HFFc6 (cell line): ENCODE measurements around the gene KCNIP4. TPM values are rescaled to one million over a fixed set of nuclear protein-coding genes. Genes with fewer than 3 reads are reported as not detected.

Experiments
- DNase-seq: peaks from one replicate; pipeline ENCODE4 v3.0.0-alpha.2; 2018
- H3K27ac Mint-ChIP-seq: 2 replicates; pipeline ENCODE4 v1.8.0; 2020; ENCODE audit warnings: mild to moderate bottlenecking, mixed read lengths
- H3K27me3 Mint-ChIP-seq: 2 replicates; pipeline ENCODE4 v1.8.0; 2021; ENCODE audit warnings: mild to moderate bottlenecking, moderate library complexity, mixed read lengths; ENCODE audit not compliant: insufficient read depth
- H3K36me3 Mint-ChIP-seq: 2 replicates; pipeline ENCODE4 v1.8.0; 2021; ENCODE audit warnings: low read depth, mixed read lengths
- H3K4me1 Mint-ChIP-seq: 2 replicates; pipeline ENCODE4 v1.8.0; 2020; ENCODE audit warnings: low read depth, mixed read lengths
- H3K4me3 Mint-ChIP-seq: 2 replicates; pipeline ENCODE4 v1.8.0; 2020; ENCODE audit warnings: mild to moderate bottlenecking, moderate library complexity, mixed read lengths
- H3K9me3 Mint-ChIP-seq: 2 replicates; pipeline ENCODE4 v1.8.0; 2020; ENCODE audit warnings: mild to moderate bottlenecking, mixed read lengths
- CTCF ChIP-seq: fragments of 200-600 bp; sonication (generic); IDR thresholded peaks from 2 replicates; pipeline ENCODE4 v1.5.0; 2021; ENCODE audit warnings: antibody characterized with exemption, mild to moderate bottlenecking
- total RNA-seq, 6 experiments: library from RNA; stranded (reverse); fragmentation: NEBNext Ultra II Directional; extraction: Animal tissue kit (Norgen Biotek cat#: 25700); gene quantifications; 2 replicates in 1 of 6; 3 replicates in 5 of 6; pipeline ENCODE4 v1.2.3, GENCODE V29; 2021

Gene KCNIP4
- total RNA-seq, 6 experiments from 2014 or later: not detected

DNA sequence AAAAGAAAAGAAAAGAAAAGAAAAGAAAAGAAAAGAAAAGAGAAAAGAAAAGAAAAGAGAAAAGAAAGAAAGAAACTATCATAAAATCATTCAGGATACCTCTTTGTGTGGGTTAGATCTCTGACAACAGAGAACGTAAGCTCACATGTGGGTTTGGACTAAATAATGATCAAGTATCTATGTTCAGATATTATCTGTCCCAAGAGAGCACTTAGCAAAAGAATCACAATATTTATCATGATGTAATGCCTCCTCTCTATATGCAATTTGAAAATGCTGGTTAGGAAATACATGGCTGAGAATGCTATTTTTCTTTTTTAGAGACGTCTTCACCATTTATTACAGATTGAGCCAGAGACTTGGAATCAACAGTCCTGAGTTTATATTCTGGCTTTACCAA lies 191.3 kb downstream of the KCNIP4 start:
- Mint-ChIP-seq H3K4me1 (no peaks in the 10 kb centered on the region; the same call in 1 of the 2 replicates), H3K9me3 (no peaks in the 10 kb centered on the region), H3K27me3 (no peaks in the 10 kb centered on the region; the same call in none of the 2 replicates), H3K27ac (no peak overlapping the region), H3K4me3 (no peak overlapping the region), H3K36me3 (no peaks in the 10 kb centered on the region)
- no peak for TF ChIP-seq CTCF
- DNase-seq: no peak

DNA sequence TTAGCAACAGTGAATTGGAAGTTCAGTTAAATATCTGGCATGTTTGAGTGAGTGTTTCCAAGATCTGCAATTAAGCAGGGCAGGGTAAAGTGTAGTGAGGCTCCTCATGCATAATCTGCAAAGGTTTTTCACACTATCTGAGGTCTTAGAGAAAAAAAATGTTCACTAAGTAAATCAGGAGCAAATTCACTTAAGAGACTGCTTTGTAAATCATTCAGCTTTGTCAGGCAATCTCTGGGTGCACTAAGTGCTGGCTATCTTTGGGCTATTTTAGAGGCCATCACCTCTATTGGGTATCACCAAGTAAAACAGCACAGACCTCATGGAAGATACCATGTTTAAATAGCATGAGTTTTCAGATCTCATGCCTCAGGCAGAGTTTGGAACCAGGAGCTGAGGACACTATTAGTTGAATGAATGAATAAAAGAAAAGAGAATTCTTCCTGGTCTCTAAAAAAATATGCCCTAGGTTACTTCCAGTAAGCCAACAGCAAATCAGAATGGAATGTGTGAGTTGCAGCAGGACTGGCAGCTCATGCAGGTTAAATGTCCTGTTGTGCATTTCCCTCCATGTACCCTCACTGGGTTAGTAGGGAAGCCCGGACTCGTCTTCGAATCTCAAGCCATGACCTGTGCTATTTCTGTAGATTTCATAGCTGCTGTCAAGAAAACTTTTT lies 195.3 kb downstream of the KCNIP4 start:
- no peaks in the 10 kb centered on the region; the same call in 1 of the 2 replicates for H3K9me3 Mint-ChIP-seq
- H3K27me3 Mint-ChIP-seq: no peaks in the 10 kb centered on the region; the same call in 1 of the 2 replicates
- no peak overlapping the region for H3K27ac Mint-ChIP-seq
- TF ChIP-seq CTCF: no peak
- no peaks in the 10 kb centered on the region; the same call in 1 of the 2 replicates for H3K4me1 Mint-ChIP-seq
- no peak overlapping the region for H3K4me3 Mint-ChIP-seq
- H3K36me3 Mint-ChIP-seq: no peaks in the 10 kb centered on the region
- DNase-seq: no peak

DNA sequence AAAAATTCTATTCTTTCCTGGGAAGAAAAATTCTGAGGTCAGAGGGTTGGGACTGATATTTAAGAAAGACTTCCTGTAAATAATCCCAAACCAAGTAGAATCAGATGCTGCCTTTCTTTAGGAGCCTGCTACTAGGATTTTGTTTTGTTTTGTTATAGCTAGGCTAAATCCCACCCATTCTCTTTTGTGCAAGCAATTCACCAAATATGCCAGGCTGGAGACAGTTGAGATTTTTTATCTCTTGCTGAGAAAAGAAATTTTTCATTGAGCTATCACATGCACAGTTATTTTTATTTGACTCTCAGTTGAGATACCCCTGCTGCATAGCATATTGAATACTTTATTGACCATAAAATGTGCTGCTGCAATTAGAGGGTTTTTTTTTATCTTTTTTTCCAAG lies 196.0 kb downstream of the KCNIP4 start:
- H3K9me3 Mint-ChIP-seq: no peaks in the 10 kb centered on the region; the same call in 1 of the 2 replicates
- H3K27ac Mint-ChIP-seq: no peak overlapping the region
- H3K27me3 Mint-ChIP-seq: no peaks in the 10 kb centered on the region; the same call in none of the 2 replicates
- no peaks in the 10 kb centered on the region for H3K36me3 Mint-ChIP-seq
- H3K4me1 Mint-ChIP-seq: no peaks in the 10 kb centered on the region; the same call in 1 of the 2 replicates
- no peak for TF ChIP-seq CTCF
- DNase-seq: no peak
- no peak overlapping the region for H3K4me3 Mint-ChIP-seq

DNA sequence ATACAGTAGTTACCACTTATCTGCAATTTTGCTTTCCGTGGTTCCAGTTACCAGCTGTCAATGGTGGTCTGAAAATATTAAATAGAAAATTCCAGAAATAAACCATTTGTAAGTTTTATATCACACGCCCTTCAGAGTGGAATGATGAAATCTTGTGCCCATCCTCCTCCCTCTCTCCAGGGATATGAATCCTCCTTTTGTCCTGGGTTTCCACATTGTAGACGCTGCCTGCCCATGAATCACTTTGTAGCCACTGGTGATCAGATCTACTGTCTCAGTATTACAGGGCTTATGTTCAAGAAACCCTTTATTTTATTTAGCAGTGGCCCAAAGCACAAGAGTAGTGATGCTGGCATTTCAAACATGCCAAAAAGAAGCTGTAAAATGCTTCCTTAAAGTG lies 198.6 kb downstream of the KCNIP4 start:
- Mint-ChIP-seq H3K4me3 (no peak overlapping the region), H3K4me1 (no peaks in the 10 kb centered on the region; the same call in 1 of the 2 replicates), H3K27me3 (no peaks in the 10 kb centered on the region; the same call in none of the 2 replicates), H3K9me3 (no peaks in the 10 kb centered on the region; the same call in 1 of the 2 replicates), H3K36me3 (no peaks in the 10 kb centered on the region), H3K27ac (no peak overlapping the region)
- no peak for DNase-seq
- TF ChIP-seq CTCF: no peak

DNA sequence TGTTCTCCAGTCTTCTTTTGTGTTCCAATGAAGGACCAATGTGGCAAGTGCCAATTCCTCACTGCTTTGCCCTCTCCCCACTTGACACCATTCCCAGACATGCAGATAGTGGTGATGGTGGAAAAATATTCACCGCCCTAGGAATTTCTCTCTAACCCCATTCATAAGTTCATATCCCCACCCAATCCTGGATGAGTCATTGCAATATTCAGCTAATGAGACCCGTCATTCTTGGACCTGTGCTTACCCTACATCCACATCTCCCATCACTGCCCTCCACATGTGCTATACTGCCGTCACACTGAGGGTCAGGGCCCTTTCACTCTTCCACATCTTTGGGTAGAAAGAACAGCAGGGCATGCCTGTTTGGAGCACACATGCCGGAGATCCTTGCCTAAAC lies 199.2 kb downstream of the KCNIP4 start:
- H3K27me3 Mint-ChIP-seq: no peaks in the 10 kb centered on the region; the same call in none of the 2 replicates
- H3K27ac Mint-ChIP-seq: no peak overlapping the region
- no peak for TF ChIP-seq CTCF
- H3K36me3 Mint-ChIP-seq: no peaks in the 10 kb centered on the region
- H3K9me3 Mint-ChIP-seq: no peaks in the 10 kb centered on the region; the same call in 1 of the 2 replicates
- H3K4me1 Mint-ChIP-seq: no peaks in the 10 kb centered on the region; the same call in 1 of the 2 replicates
- no peak for DNase-seq
- no peak overlapping the region for H3K4me3 Mint-ChIP-seq
